ENCODE data around the gene TRIO. TPM values are rescaled to one million over a fixed set of nuclear protein-coding genes. Genes with fewer than 3 reads are reported as not detected.

Gene TRIO
- total RNA-seq, 4 donors from 2014 or later, result 290 to 370 (median 346) TPM

DNA sequence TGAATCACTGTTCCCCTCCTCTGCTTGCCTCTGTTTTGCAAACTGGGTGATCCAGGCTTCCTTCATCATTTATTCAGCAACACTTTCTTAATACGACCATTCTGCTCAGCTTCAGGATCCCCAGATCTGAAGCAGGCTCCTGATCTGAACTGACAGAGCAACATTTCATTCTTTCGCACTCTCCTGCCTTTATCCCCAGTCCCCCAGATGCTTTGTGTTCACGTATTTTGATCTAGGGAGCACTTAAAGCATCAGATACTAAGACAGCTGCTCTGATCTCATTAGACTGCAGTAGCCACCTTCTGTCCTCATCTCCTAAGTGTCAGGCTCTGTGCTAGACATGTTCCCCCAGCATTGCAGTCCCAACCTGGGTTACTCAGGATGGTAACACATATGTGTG is 158.0 kb downstream of the TRIO start:
- H3K36me3 ChIP-seq, result peaks cover 0 to 58% (median 0%) of the 10 kb centered on the region in 3 donors
- no peak for TF ChIP-seq CTCF (IDR thresholded peaks at IDR 0.05)
- no peak for TF ChIP-seq POLR2A (IDR thresholded peaks at IDR 0.05)
- TF ChIP-seq EP300 (IDR thresholded peaks at IDR 0.05), result no peak
- WGBS, 2 donors, result 93 to 95% methylated on average over 3 of the region's 3 CpGs

GRCh38 chr5:14302330-14302729 is 159.2 kb downstream of the TRIO start:
- Histone ChIP-seq H3K27ac (no peak overlapping the region), H3K27me3 (no peaks in the 10 kb centered on the region), H3K4me3 (no peak overlapping the region), H3K9me3 (no peaks in the 10 kb centered on the region), H3K4me1 (peaks cover 0 to 8% (median 0%) of the 10 kb centered on the region in 4 donors), H3K36me3 (peaks cover 0 to 55% (median 0%) of the 10 kb centered on the region in 3 donors)
- DNase-seq (ENCODE audit: low spot score in 2 of 2), result no peak
- TF ChIP-seq POLR2A (IDR thresholded peaks at IDR 0.05) (no peak), EP300 (IDR thresholded peaks at IDR 0.05) (no peak), CTCF (IDR thresholded peaks at IDR 0.05) (no peak)
- 96% methylated on average over 3 of the region's 3 CpGs for WGBS, 2 donors

More for the DNA sequence above, 158.0 kb downstream of the TRIO start:
- H3K9me3 ChIP-seq, result no peaks in the 10 kb centered on the region
- no peak overlapping the region for H3K4me3 ChIP-seq
- H3K4me1 ChIP-seq, result peaks cover 0 to 17% (median 0%) of the 10 kb centered on the region in 4 donors
- H3K27ac ChIP-seq, result no peak overlapping the region
- no peaks in the 10 kb centered on the region for H3K27me3 ChIP-seq
- no peak for DNase-seq (ENCODE audit: low spot score in 2 of 2)

- no peak overlapping the region for H3K27ac ChIP-seq
- no peak overlapping the region for H3K4me3 ChIP-seq
- TF ChIP-seq CTCF (IDR thresholded peaks at IDR 0.05), result no peak
- TF ChIP-seq EP300 (IDR thresholded peaks at IDR 0.05), result no peak
- TF ChIP-seq POLR2A (IDR thresholded peaks at IDR 0.05), result no peak
- no peaks in the 10 kb centered on the region for H3K9me3 ChIP-seq
- DNase-seq (ENCODE audit: low spot score in 2 of 2), result no peak
- H3K27me3 ChIP-seq, result no peaks in the 10 kb centered on the region
- 86% methylated on average over 7 of the region's 7 CpGs for WGBS, 2 donors
- no peaks in the 10 kb centered on the region for H3K4me1 ChIP-seq
- H3K36me3 ChIP-seq, result peaks cover 0 to 59% (median 0%) of the 10 kb centered on the region in 3 donors
Measured at GRCh38 chr5:14305045-14305444, 161.9 kb downstream of the TRIO start.

DNA sequence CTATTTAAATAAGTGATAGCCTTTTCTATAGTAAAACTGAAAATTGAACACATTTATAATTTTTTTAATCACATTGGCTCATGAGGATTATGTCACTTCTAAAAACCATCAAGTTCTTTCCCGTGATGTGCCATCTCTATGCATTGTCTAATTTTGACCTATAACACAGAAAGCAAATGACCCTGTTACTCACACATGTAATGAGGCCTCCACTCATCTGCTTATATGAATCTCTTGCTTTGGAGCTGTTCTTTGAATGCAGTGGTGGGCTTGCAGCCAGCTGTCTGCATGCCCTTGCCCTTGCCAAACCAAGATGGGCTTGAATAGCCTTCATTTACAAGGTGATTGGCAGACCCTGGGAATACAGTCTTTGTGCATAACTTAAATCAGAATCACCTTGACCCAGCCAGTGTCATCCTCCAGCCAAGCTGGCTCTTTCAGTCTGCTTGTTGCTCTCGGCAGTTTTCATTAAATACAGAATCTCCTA is 163.2 kb downstream of the TRIO start:
- no peak for DNase-seq (ENCODE audit: low spot score in 2 of 2)
- Histone ChIP-seq H3K36me3 (peaks cover 0 to 63% (median 0%) of the 10 kb centered on the region in 3 donors), H3K27ac (no peak overlapping the region), H3K9me3 (no peaks in the 10 kb centered on the region), H3K4me3 (no peak overlapping the region), H3K27me3 (no peaks in the 10 kb centered on the region), H3K4me1 (peaks cover 0 to 4% (median 0%) of the 10 kb centered on the region in 4 donors)
- 57 to 74% methylated on average over 2 of the region's 2 CpGs for WGBS, 2 donors
- TF ChIP-seq CTCF (IDR thresholded peaks at IDR 0.05), result no peak
- TF ChIP-seq EP300 (IDR thresholded peaks at IDR 0.05), result no peak
- TF ChIP-seq POLR2A (IDR thresholded peaks at IDR 0.05), result no peak

- no peaks in the 10 kb centered on the region for H3K9me3 ChIP-seq
- no peak for TF ChIP-seq CTCF (IDR thresholded peaks at IDR 0.05)
- H3K27ac ChIP-seq, result no peak overlapping the region
- no peak for DNase-seq (ENCODE audit: low spot score in 2 of 2)
- no peak overlapping the region for H3K4me3 ChIP-seq
- peaks cover 0 to 62% (median 0%) of the 10 kb centered on the region in 3 donors for H3K36me3 ChIP-seq
- no peaks in the 10 kb centered on the region for H3K27me3 ChIP-seq
- H3K4me1 ChIP-seq, result peaks cover 0 to 13% (median 0%) of the 10 kb centered on the region in 4 donors
- 98% methylated on average over 5 of the region's 5 CpGs for WGBS, 2 donors
Measured at GRCh38 chr5:14308384-14309154, 165.4 kb downstream of the TRIO start.
